Measurements from ENCODE around the gene GRIK1.

- TF ChIP-seq CTCF (optimal IDR thresholded peaks at IDR 0.05 in 1 of 3, IDR thresholded peaks at IDR 0.05 in 1 of 3, conservative IDR thresholded peaks at IDR 0.05 in 1 of 3; ENCODE audit: extremely low read depth in 1 of 3, insufficient read depth in 2 of 3, low read length in 3 of 3) (no peak), EZH2 (IDR thresholded peaks at IDR 0.05; ENCODE audit: low read length) (no peak)
Observed at GRCh38 chr21:29580732-29581285, 359.0 kb downstream of the GRIK1 start.

Measured in keratinocyte (primary cell).